HepG2 (cell line): ENCODE measurements around the gene SPRYD4. TPM values are rescaled to one million over a fixed set of nuclear protein-coding genes. Genes with fewer than 3 reads are reported as not detected.

Experiments used
- ATAC-seq: fragments of 200-7000 bp; cut with Tn5 transposase; 3 replicates; pipeline ENCODE4 v1.9.1; 2020; ENCODE audit warnings: mild to moderate bottlenecking, moderate library complexity
- BruUV-seq: library from RNA; stranded (reverse); fragments of 400-500 nt; replicated peaks from 2 replicates; lab custom pipeline; 2021; lab: Mats Ljungman, UMichigan
- CTCF ChIA-PET: fragments of 300-600 bp; formaldehyde crosslinking; extraction: SDS; loops from one replicate; lab custom pipeline; 2021; ENCODE audit warnings: low total read pairs, inconsistent platforms, low intra/inter-chr PET ratio; lab: Yijun Ruan, JAX
- POLR2A ChIA-PET: fragments of 350-600 bp; sonication (Branson Sonifier 250); formaldehyde crosslinking; loops from one replicate; lab custom pipeline; 2020; ENCODE audit warnings: antibody characterized with exemption, inconsistent platforms; lab: Yijun Ruan, JAX
- DNase-seq: peaks from one replicate; pipeline ENCODE4 v3.0.0-alpha.2; 2015; ENCODE audit warnings: low spot score
- FAIRE-seq: peaks from 3 replicates; lab custom pipeline; 2011; peaks lifted over from hg19 to GRCh38; lab: Jason Lieb, UNC
- H2AFZ ChIP-seq: one replicate; pipeline ENCODE4 v1.6.1; 2011; ENCODE audit warnings: low read length, inconsistent platforms
- H3K27ac ChIP-seq: fragments of 300-600 bp; 3 replicates; pipeline ENCODE4 v1.8.0; 2011; ENCODE audit warnings: mixed run types, mild to moderate bottlenecking, mixed read lengths, low read length, inconsistent platforms; ENCODE audit not compliant: insufficient read depth; ENCODE audit errors: extremely low read length
- H3K27me3 ChIP-seq, 2 experiments: fragments of 200-600 bp in 1 of 2; 2 replicates in 1 of 2; 3 replicates in 1 of 2; pipeline versions ENCODE4 v1.6.0 to v1.8.0; 2011; ENCODE audit warnings: low read length in 2 of 2, mild to moderate bottlenecking in 2 of 2, moderate library complexity in 2 of 2, inconsistent platforms in 1 of 2; ENCODE audit not compliant: insufficient read depth in 2 of 2, control insufficient read depth in 1 of 2
- H3K36me3 ChIP-seq, 2 experiments: fragments of 200-600 bp in 1 of 2; replicated peaks in 1 of 2; 2 replicates in 1 of 2; 3 replicates in 1 of 2; pipeline versions ENCODE4 v1.5.1 to v1.8.0; 2011; ENCODE audit warnings: low read length in 2 of 2, inconsistent platforms in 1 of 2; ENCODE audit not compliant: insufficient read depth in 2 of 2, control insufficient read depth in 1 of 2
- H3K4me1 ChIP-seq: 2 replicates; pipeline ENCODE4 v1.5.1; 2012; ENCODE audit warnings: low read length, inconsistent platforms; ENCODE audit not compliant: insufficient read depth
- H3K4me2 ChIP-seq: 2 replicates; pipeline ENCODE4 v1.6.0; 2011; ENCODE audit warnings: low read depth, low read length, inconsistent platforms
- H3K4me3 ChIP-seq, 3 experiments: fragments of 200-600 bp in 1 of 3; sonication (generic), shearing (Covaris generic) in 1 of 3; replicated peaks in 1 of 3; 2 replicates each; pipeline ENCODE4 v1.5.1; 2011 to 2016; ENCODE audit warnings: low read length in 3 of 3, inconsistent platforms in 2 of 3, low read depth in 2 of 3, mild to moderate bottlenecking in 2 of 3, control low read depth in 1 of 3, mixed read lengths in 1 of 3; ENCODE audit not compliant: insufficient read depth in 1 of 3
- H3K79me2 ChIP-seq: one replicate; pipeline ENCODE4 v1.6.1; 2011; ENCODE audit warnings: low read length, inconsistent platforms; ENCODE audit not compliant: insufficient read depth
- H3K9ac ChIP-seq: 2 replicates; pipeline ENCODE4 v1.6.0; 2011; ENCODE audit warnings: mild to moderate bottlenecking, low read depth, low read length, inconsistent platforms; ENCODE audit not compliant: insufficient read depth
- H3K9me3 ChIP-seq: 2 replicates; pipeline ENCODE4 v1.5.1; 2012; ENCODE audit warnings: mild to moderate bottlenecking, low read length
- H4K20me1 ChIP-seq: 2 replicates; pipeline ENCODE4 v1.6.0; 2011; ENCODE audit warnings: inconsistent platforms, mild to moderate bottlenecking, low read length, moderate library complexity; ENCODE audit not compliant: insufficient read depth
- BCL6 ChIP-seq: IDR thresholded peaks from 2 replicates; pipeline ENCODE4 v1.6.1; 2016; ENCODE audit warnings: missing genetic modification reagents, missing compliant biosample characterization
- ESRRA ChIP-seq: sonication (generic); formaldehyde crosslinking; IDR thresholded peaks from 2 replicates; pipeline ENCODE4 v1.5.1; 2020; ENCODE audit warnings: mild to moderate bottlenecking, low read depth, missing genetic modification reagents
- NCOA1 ChIP-seq: sonication (generic); formaldehyde crosslinking; IDR thresholded peaks from 2 replicates; pipeline ENCODE4 v1.9.0; 2021; ENCODE audit warnings: missing genetic modification reagents
- SAFB2 ChIP-seq: sonication (generic); formaldehyde crosslinking; IDR thresholded peaks from 2 replicates; pipeline ENCODE4 v1.5.1; 2020; ENCODE audit warnings: missing genetic modification reagents, low read depth, mild to moderate bottlenecking, borderline replicate concordance
- TOE1 ChIP-seq: sonication (generic); formaldehyde crosslinking; IDR thresholded peaks from 2 replicates; pipeline ENCODE4 v1.4.0; 2020; ENCODE audit warnings: mild to moderate bottlenecking, missing genetic modification reagents
- ZNF12 ChIP-seq: sonication (generic); formaldehyde crosslinking; IDR thresholded peaks from 2 replicates; pipeline ENCODE4 v1.5.0; 2020; ENCODE audit warnings: missing genetic modification reagents
- ZNF383 ChIP-seq: sonication (generic); formaldehyde crosslinking; IDR thresholded peaks from 2 replicates; pipeline ENCODE4 v1.4.0; 2020; ENCODE audit warnings: missing genetic modification reagents, mild to moderate bottlenecking, borderline replicate concordance
- ZNF660 ChIP-seq: sonication (generic); formaldehyde crosslinking; IDR thresholded peaks from 2 replicates; pipeline ENCODE4 v1.5.1; 2020; ENCODE audit warnings: mild to moderate bottlenecking, low read depth, missing genetic modification reagents, borderline replicate concordance
- WGBS: methylation state at CpG from one replicate; pipeline ENCODE4 v1.1.6; 2017; ENCODE audit warnings: low lambda C conversion rate; 5-methylcytosine and 5-hydroxymethylcytosine counted together
- in situ Hi-C: cut with HindIII; loops from 2 replicates; pipeline ENCODE4 v1.10.0; 2017; ENCODE audit warnings: low pct_unique_long_range_greater_than_20kb; ENCODE audit not compliant: extremely low pct_ligation_motif_present
- intact Hi-C: fragments of 100-400 bp; cut with micrococcal nuclease; formaldehyde crosslinking; loops from one replicate; pipeline ENCODE4 v1.10.0; 2022; ENCODE audit not compliant: unreplicated experiment
- polyA plus RNA-seq, 8 experiments: library from polyadenylated mRNA; depleted of rRNA in 3 of 8; stranded (reverse) in 7 of 8; unstranded in 1 of 8; fragments of >200 nt; fragmentation: Illumina TruSeq in 4 of 8; extraction: Trizol in 4 of 8; gene quantifications; 2 replicates each; pipeline versions ENCODE4 v1.2.1 to v1.2.3, GENCODE V29; 2011 to 2016; ENCODE audit warnings: low read depth in 4 of 8, missing spikeins in 1 of 8, mixed read lengths in 1 of 8; ENCODE audit not compliant: insufficient read depth in 1 of 8
- total RNA-seq, 5 experiments: library from RNA; depleted of rRNA; stranded (reverse); fragments of >200 nt; fragmentation: Illumina TruSeq; extraction: Trizol; gene quantifications; 2 replicates each; pipeline ENCODE4 v1.2.3, GENCODE V29; 2016; ENCODE audit warnings: low read depth in 1 of 5
- TF ChIP-seq, protein P1 (sequence below): sonication (generic); formaldehyde crosslinking; IDR thresholded peaks from 2 replicates; pipeline ENCODE4 v1.5.0; 2020; ENCODE audit warnings: mild to moderate bottlenecking, missing genetic modification reagents

The SPRYD4 gene
- total and polyA plus RNA-seq, 2 of the 13 experiments (the other 11 are each of a cell fraction or from before 2014, with no cell fraction given) = 3.9 to 4.5 TPM

DNA sequence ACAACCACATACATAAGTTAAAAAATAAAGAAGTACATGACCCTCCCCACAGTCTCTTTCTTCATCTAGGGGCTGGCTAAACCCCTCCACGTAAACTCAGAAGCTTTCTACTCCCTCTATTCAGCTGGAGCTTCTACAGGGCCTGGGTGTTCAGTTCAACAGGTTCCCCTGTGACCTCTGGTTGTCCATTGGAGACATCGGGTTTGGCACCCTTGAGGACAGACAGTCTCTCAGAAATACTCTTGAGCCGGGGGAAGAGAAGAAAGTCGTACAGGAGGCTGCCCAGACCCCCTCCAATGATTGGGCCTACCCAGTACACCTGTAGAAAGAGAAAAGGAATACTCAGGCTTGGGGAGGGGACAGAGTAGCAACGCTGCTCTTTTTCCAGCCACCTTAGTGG, 17.2 kb upstream of the SPRYD4 start:
- WGBS = 63% methylated on average over 5 of the region's 5 CpGs
- Histone ChIP-seq H3K4me3 (no peak overlapping the region), H2AFZ (no peak overlapping the region), H3K4me2 (no peak overlapping the region), H3K9ac (no peak overlapping the region), H3K4me1 (peaks cover 44% of the 10 kb centered on the region), H4K20me1 (no peaks in the 10 kb centered on the region), H3K79me2 (peaks cover 7% of the 10 kb centered on the region), H3K27me3 (0 out of 5 replicates have a peak, but pooled peaks cover 0 to 4% of the 10 kb centered on the region in 2 experiments), H3K36me3 (no peaks in the 10 kb centered on the region), H3K9me3 (no peaks in the 10 kb centered on the region), H3K27ac (no peak overlapping the region)
- FAIRE-seq (no peak), DNase-seq (no peak), ATAC-seq (no peak)
- CTCF ChIA-PET = no interaction called here
- in situ Hi-C loops = no loop called here
- TF ChIP-seq, protein P1, sequence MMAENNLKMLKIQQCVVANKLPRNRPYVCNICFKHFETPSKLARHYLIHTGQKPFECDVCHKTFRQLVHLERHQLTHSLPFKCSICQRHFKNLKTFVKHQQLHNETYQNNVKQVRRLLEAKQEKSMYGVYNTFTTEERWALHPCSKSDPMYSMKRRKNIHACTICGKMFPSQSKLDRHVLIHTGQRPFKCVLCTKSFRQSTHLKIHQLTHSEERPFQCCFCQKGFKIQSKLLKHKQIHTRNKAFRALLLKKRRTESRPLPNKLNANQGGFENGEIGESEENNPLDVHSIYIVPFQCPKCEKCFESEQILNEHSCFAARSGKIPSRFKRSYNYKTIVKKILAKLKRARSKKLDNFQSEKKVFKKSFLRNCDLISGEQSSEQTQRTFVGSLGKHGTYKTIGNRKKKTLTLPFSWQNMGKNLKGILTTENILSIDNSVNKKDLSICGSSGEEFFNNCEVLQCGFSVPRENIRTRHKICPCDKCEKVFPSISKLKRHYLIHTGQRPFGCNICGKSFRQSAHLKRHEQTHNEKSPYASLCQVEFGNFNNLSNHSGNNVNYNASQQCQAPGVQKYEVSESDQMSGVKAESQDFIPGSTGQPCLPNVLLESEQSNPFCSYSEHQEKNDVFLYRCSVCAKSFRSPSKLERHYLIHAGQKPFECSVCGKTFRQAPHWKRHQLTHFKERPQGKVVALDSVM = no peak
- no peak for TF ChIP-seq BCL6 (CRISPR knock-in tag)
- no peak for TF ChIP-seq ZNF383
- no peak for TF ChIP-seq ZNF660 (CRISPR knock-in tag)
- TF ChIP-seq ZNF12 (CRISPR knock-in tag) = no peak
- no peak for TF ChIP-seq TOE1
- no peak for TF ChIP-seq SAFB2 (CRISPR knock-in tag)
- TF ChIP-seq NCOA1 (CRISPR knock-in tag) = no peak
- TF ChIP-seq ESRRA (CRISPR knock-in tag) = no peak
- no TSS peak for BruUV-seq
- intact Hi-C loops = no loop called here
- POLR2A ChIA-PET = interaction anchor here (2.5 to 3.8 kb wide), 2 partner anchors 13 to 90 kb away, joined by 13 to 53 read pairs; partner anchors contain the start of genes APOF and STAT2
